GM18951 (cell line): Measurements from ENCODE around the gene DRD2.

Source experiments
- POLR2A ChIP-seq: IDR thresholded peaks from 4 replicates; pipeline ENCODE4 v1.6.1; 2011; ENCODE audit warnings: mild to moderate bottlenecking; ENCODE audit not compliant: insufficient read length, insufficient read depth; ENCODE audit errors: extremely low read depth
- in situ Hi-C: fragments of 300-500 bp; cut with MboI; formaldehyde crosslinking; loops from one replicate; pipeline ENCODE4 v1.12.0; 2022; ENCODE audit warnings: low sequenced_read_pairs, mixed read lengths, inconsistent platforms; ENCODE audit not compliant: unreplicated experiment

The DRD2 gene

GRCh38 chr11:113375402-113375801 lies 99.8 kb downstream of the DRD2 start:
- in situ Hi-C loops, result no loop called here
- no peak for TF ChIP-seq POLR2A

GRCh38 chr11:113373981-113374560 lies 101.1 kb downstream of the DRD2 start:
- in situ Hi-C loops, result no loop called here
- TF ChIP-seq POLR2A, result no peak

- in situ Hi-C loops, result no loop called here
- TF ChIP-seq POLR2A, result no peak
Observed at GRCh38 chr11:113373306-113373705, 101.9 kb downstream of the DRD2 start.

GRCh38 chr11:113372309-113372708 lies 102.9 kb downstream of the DRD2 start:
- no peak for TF ChIP-seq POLR2A
- in situ Hi-C loops, result no loop called here

- no peak for TF ChIP-seq POLR2A
- in situ Hi-C loops, result no loop called here
Observed at GRCh38 chr11:113370634-113371033, 104.6 kb downstream of the DRD2 start.

- TF ChIP-seq POLR2A, result no peak
- in situ Hi-C loops, result no loop called here
Observed at GRCh38 chr11:113369411-113369810, 105.8 kb downstream of the DRD2 start.

GRCh38 chr11:113365895-113366294 lies 109.3 kb downstream of the DRD2 start:
- TF ChIP-seq POLR2A, result no peak
- in situ Hi-C loops, result no loop called here

GRCh38 chr11:113363996-113364641 lies 111.1 kb downstream of the DRD2 start:
- no peak for TF ChIP-seq POLR2A
- in situ Hi-C loops, result no loop called here

GRCh38 chr11:113363406-113363805 lies 111.8 kb downstream of the DRD2 start:
- in situ Hi-C loops, result no loop called here
- no peak for TF ChIP-seq POLR2A
